ENCODE results near the gene ATP6V0A1. TPM values are rescaled to one million over a fixed set of nuclear protein-coding genes. Genes with fewer than 3 reads are reported as not detected.

Gene ATP6V0A1
- total and polyA plus RNA-seq, 3 donors from 2014 or later: 89.9 to 143 (median 131) TPM

DNA sequence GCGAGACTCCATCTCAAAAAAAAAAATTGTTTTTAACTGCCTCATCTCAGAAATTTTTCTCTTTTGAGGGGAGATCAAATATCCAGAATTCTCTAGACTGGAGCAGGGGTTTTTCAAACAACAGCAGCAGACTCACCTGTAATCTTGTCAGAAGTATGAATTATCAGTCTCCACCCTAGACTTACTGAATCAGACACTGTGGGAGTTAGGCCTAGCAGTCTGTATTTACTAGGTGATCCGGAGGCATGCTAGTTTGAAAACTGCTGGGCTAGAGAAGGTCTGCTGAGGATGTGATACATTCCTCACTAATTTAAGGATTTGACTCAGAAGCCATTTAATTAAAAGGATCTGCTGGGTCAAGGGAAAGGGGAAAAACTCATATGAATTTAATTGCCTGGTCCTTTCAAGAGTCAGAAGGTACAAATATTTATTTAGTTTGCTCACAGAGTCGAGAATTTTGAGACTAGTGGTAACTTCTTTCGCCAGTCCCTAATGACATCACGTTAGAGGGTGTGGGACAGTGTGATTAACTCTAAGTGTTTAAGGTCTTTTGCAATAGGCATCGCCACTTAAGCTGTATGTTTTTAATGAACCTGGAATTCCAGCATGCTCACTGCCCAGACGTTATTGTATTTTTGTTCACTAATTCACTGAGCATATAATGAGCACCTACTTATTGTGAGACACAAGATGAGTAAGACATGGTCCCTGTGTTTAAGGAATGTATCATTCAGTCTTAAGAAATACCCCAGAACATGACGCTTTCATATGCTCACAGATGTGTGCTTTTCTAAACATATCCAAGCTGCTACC, 14.2 kb downstream of the ATP6V0A1 start:
- WGBS, 2 donors: 83 to 86% methylated on average over 8 of the region's 8 CpGs
- no peak for TF ChIP-seq POLR2A (IDR thresholded peaks at IDR 0.05)
- TF ChIP-seq, protein P1, sequence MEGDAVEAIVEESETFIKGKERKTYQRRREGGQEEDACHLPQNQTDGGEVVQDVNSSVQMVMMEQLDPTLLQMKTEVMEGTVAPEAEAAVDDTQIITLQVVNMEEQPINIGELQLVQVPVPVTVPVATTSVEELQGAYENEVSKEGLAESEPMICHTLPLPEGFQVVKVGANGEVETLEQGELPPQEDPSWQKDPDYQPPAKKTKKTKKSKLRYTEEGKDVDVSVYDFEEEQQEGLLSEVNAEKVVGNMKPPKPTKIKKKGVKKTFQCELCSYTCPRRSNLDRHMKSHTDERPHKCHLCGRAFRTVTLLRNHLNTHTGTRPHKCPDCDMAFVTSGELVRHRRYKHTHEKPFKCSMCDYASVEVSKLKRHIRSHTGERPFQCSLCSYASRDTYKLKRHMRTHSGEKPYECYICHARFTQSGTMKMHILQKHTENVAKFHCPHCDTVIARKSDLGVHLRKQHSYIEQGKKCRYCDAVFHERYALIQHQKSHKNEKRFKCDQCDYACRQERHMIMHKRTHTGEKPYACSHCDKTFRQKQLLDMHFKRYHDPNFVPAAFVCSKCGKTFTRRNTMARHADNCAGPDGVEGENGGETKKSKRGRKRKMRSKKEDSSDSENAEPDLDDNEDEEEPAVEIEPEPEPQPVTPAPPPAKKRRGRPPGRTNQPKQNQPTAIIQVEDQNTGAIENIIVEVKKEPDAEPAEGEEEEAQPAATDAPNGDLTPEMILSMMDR (IDR thresholded peaks at IDR 0.05): no peak
- Histone ChIP-seq H3K4me3 (no peak overlapping the region), H3K36me3 (ENCODE audit: low read depth, missing control alignments) (no peaks in the 10 kb centered on the region), H3K27me3 (no peaks in the 10 kb centered on the region), H3K27ac (no peak overlapping the region), H3K4me1 (no peaks in the 10 kb centered on the region), H3K9me3 (no peaks in the 10 kb centered on the region)
- intact Hi-C loops (cut with DNase I; ENCODE audit: low total_unique reads): no loop called here
- DNase-seq: no peak

- no peak overlapping the region for H3K27ac ChIP-seq
- no peaks in the 10 kb centered on the region for H3K9me3 ChIP-seq
- H3K4me3 ChIP-seq: no peak overlapping the region
- H3K36me3 ChIP-seq (ENCODE audit: low read depth, missing control alignments): no peaks in the 10 kb centered on the region
- 95 to 96% methylated on average over 6 of the region's 6 CpGs for WGBS, 2 donors
- TF ChIP-seq, protein P1 (IDR thresholded peaks at IDR 0.05): no peak
- no peak for TF ChIP-seq POLR2A (IDR thresholded peaks at IDR 0.05)
- no peaks in the 10 kb centered on the region for H3K4me1 ChIP-seq
- DNase-seq: no peak
- H3K27me3 ChIP-seq: no peaks in the 10 kb centered on the region
- intact Hi-C loops (cut with DNase I; ENCODE audit: low total_unique reads): no loop called here
Observed at GRCh38 chr17:42474276-42474675, 15.6 kb downstream of the ATP6V0A1 start.

DNA sequence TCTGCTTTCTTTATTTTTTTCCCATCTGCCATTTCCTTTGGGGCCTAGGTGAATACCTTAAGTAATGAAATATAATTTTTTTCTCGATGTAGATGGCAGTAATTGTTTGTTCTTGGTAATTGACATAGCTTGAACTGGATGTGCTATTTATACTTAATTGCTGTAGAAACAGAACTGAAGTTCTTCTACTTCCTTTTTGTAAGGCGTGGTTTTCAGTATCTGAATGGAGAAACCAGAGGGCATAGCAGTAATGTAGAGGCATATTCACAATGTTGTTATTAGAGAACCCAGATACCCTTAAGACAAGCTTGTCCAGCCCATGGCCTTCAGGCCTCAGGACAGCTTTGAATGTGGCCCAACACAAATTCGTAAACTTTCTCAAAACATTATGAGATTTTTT, 16.4 kb downstream of the ATP6V0A1 start:
- DNase-seq: no peak
- Histone ChIP-seq H3K4me3 (no peak overlapping the region), H3K4me1 (no peaks in the 10 kb centered on the region), H3K9me3 (no peaks in the 10 kb centered on the region), H3K27ac (no peak overlapping the region), H3K27me3 (no peaks in the 10 kb centered on the region), H3K36me3 (ENCODE audit: low read depth, missing control alignments) (no peaks in the 10 kb centered on the region)
- intact Hi-C loops (cut with DNase I; ENCODE audit: low total_unique reads): no loop called here
- TF ChIP-seq, protein P1 (IDR thresholded peaks at IDR 0.05): no peak
- TF ChIP-seq POLR2A (IDR thresholded peaks at IDR 0.05): no peak
- 83 to 85% methylated on average over 3 of the region's 3 CpGs for WGBS, 2 donors

DNA sequence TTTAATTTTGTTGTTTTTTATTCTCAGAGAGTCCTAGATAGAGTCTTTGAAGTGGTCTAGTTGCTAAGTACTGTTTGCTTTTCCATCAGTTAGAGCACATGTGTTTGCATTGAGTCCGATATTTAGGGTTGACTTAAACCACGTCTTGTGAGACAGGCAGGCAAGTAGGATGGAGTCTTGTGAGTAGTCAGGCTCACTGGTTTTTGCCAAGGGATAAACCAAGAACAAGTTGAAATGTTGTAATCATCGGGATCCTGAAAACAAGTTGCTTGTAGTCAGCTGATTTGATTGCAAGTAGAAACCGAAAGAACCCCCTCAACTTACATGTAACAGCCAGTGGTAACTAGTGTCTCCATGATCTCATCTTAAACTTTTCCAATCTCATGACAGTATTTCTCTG, 17.2 kb downstream of the ATP6V0A1 start:
- no peaks in the 10 kb centered on the region for H3K36me3 ChIP-seq (ENCODE audit: low read depth, missing control alignments)
- H3K4me3 ChIP-seq: no peak overlapping the region
- intact Hi-C loops (cut with DNase I; ENCODE audit: low total_unique reads): no loop called here
- WGBS, 2 donors: 89 to 92% methylated on average over 4 of the region's 4 CpGs
- no peaks in the 10 kb centered on the region for H3K4me1 ChIP-seq
- no peak for DNase-seq
- H3K9me3 ChIP-seq: no peaks in the 10 kb centered on the region
- H3K27me3 ChIP-seq: no peaks in the 10 kb centered on the region
- TF ChIP-seq, protein P1 (IDR thresholded peaks at IDR 0.05): no peak
- no peak for TF ChIP-seq POLR2A (IDR thresholded peaks at IDR 0.05)
- H3K27ac ChIP-seq: no peak overlapping the region

DNA sequence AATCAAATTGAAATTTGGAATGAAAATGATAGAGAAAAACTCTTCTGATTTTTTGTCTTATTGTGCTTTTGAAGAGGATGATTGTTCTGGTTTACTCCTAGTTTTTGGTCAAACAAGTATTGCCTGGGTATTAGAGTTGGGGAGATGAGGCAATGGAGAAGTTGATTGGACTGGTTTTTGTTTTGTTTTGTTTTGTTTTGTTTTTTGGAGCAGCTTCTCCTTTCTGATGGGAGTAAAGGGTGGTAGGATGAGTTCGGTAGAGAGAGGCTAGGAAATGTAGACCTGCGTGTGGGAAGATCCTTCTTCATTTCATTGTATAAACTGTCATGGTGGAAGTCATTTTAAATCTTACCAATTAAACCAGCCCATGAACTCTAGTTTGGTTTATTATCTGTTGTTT, 17.7 kb downstream of the ATP6V0A1 start:
- no peaks in the 10 kb centered on the region for H3K36me3 ChIP-seq (ENCODE audit: low read depth, missing control alignments)
- no peaks in the 10 kb centered on the region for H3K9me3 ChIP-seq
- H3K4me3 ChIP-seq: no peak overlapping the region
- H3K27ac ChIP-seq: no peak overlapping the region
- WGBS, 2 donors: 85 to 94% methylated on average over 2 of the region's 2 CpGs
- no peaks in the 10 kb centered on the region for H3K4me1 ChIP-seq
- no peaks in the 10 kb centered on the region for H3K27me3 ChIP-seq
- no peak for TF ChIP-seq POLR2A (IDR thresholded peaks at IDR 0.05)
- TF ChIP-seq, protein P1 (IDR thresholded peaks at IDR 0.05): no peak
- intact Hi-C loops (cut with DNase I; ENCODE audit: low total_unique reads): no loop called here
- no peak for DNase-seq

Measured in testis (tissue), 3 donors.